Neural progenitor cell (in vitro differentiated cells): ENCODE data around the gene HOMER2. TPM values are rescaled to one million over a fixed set of nuclear protein-coding genes. Genes with fewer than 3 reads are reported as not detected.

Experiments used
- DNase-seq: peaks from one replicate; pipeline ENCODE4 v3.0.0-alpha.2; 2016; ENCODE audit warnings: low spot score
- H2AFZ ChIP-seq: fragments of 200-600 bp; sonication (generic); replicated peaks from 2 replicates; pipeline ENCODE4 v1.6.1; 2016; ENCODE audit warnings: antibody characterized with exemption
- H3F3A ChIP-seq: fragments of 200-600 bp; sonication (generic); 2 replicates; pipeline ENCODE4 v1.6.1; 2016; ENCODE audit warnings: antibody characterized with exemption, low read depth
- H3K27ac ChIP-seq: fragments of 200-600 bp; sonication (generic); 2 replicates; pipeline ENCODE4 v1.5.1; 2016; ENCODE audit warnings: mild to moderate bottlenecking
- H3K27me3 ChIP-seq: fragments of 200-600 bp; sonication (generic); 2 replicates; pipeline ENCODE4 v1.6.1; 2016; ENCODE audit warnings: mild to moderate bottlenecking, moderate library complexity
- H3K36me3 ChIP-seq: fragments of 200-600 bp; sonication (generic); 2 replicates; pipeline ENCODE4 v1.5.1; 2016
- H3K4me1 ChIP-seq: fragments of 200-600 bp; sonication (generic); 2 replicates; pipeline ENCODE4 v1.6.1; 2016; ENCODE audit warnings: mixed run types
- H3K4me2 ChIP-seq: fragments of 200-600 bp; sonication (generic); 2 replicates; pipeline ENCODE4 v1.6.1; 2016
- H3K4me3 ChIP-seq: fragments of 200-600 bp; sonication (generic); 2 replicates; pipeline ENCODE4 v1.5.1; 2016
- H3K79me2 ChIP-seq: fragments of 200-600 bp; sonication (generic); 2 replicates; pipeline ENCODE4 v1.6.1; 2016; ENCODE audit warnings: low read depth
- H3K9ac ChIP-seq: fragments of 200-600 bp; sonication (generic); 2 replicates; pipeline ENCODE4 v1.6.1; 2016
- H3K9me3 ChIP-seq: fragments of 200-600 bp; sonication (generic); 2 replicates; pipeline ENCODE4 v1.5.1; 2016; ENCODE audit warnings: low read depth
- H4K20me1 ChIP-seq: fragments of 200-600 bp; sonication (generic); 2 replicates; pipeline ENCODE4 v1.6.1; 2016; ENCODE audit warnings: low read depth
- H3K27ac Mint-ChIP-seq: 3 replicates; pipeline ENCODE4 v1.8.0; 2021; ENCODE audit warnings: mixed read lengths
- H3K27me3 Mint-ChIP-seq: 2 replicates; pipeline ENCODE4 v1.8.0; 2022; ENCODE audit warnings: low read depth, mild to moderate bottlenecking, inconsistent platforms, moderate library complexity, mixed read lengths; ENCODE audit not compliant: insufficient read depth
- H3K36me3 Mint-ChIP-seq: 3 replicates; pipeline ENCODE4 v1.8.0; 2021; ENCODE audit warnings: mixed read lengths
- H3K4me1 Mint-ChIP-seq: 3 replicates; pipeline ENCODE4 v1.8.0; 2021; ENCODE audit warnings: mixed read lengths
- H3K4me3 Mint-ChIP-seq: 3 replicates; pipeline ENCODE4 v1.8.0; 2021; ENCODE audit warnings: mild to moderate bottlenecking, moderate library complexity, mixed read lengths
- H3K9me3 Mint-ChIP-seq: 3 replicates; pipeline ENCODE4 v1.8.0; 2020; ENCODE audit warnings: mixed read lengths
- EZH2 ChIP-seq: fragments of 200-600 bp; sonication (generic); IDR thresholded peaks from 2 replicates; pipeline ENCODE4 v1.6.1; 2017; ENCODE audit warnings: antibody characterized with exemption, mild to moderate bottlenecking, moderate library complexity
- EZH2phosphoT487 ChIP-seq: fragments of 200-600 bp; sonication (generic); IDR thresholded peaks from 2 replicates; pipeline ENCODE4 v1.6.1; 2017; ENCODE audit warnings: antibody characterized with exemption
- total RNA-seq: library from RNA; depleted of rRNA; stranded (reverse); fragments of >200 nt; gene quantifications from 2 replicates; pipeline ENCODE4 v1.2.3, GENCODE V29; 2015; ENCODE audit warnings: low replicate concordance
- TF ChIP-seq, protein P1 (sequence below): fragments of 200-600 bp; sonication (generic); IDR thresholded peaks from 2 replicates; pipeline ENCODE4 v1.5.1; 2017; ENCODE audit warnings: antibody characterized with exemption, mild to moderate bottlenecking

The HOMER2 gene
- total RNA-seq, 1 donor from 2014 or later: 259 TPM

DNA sequence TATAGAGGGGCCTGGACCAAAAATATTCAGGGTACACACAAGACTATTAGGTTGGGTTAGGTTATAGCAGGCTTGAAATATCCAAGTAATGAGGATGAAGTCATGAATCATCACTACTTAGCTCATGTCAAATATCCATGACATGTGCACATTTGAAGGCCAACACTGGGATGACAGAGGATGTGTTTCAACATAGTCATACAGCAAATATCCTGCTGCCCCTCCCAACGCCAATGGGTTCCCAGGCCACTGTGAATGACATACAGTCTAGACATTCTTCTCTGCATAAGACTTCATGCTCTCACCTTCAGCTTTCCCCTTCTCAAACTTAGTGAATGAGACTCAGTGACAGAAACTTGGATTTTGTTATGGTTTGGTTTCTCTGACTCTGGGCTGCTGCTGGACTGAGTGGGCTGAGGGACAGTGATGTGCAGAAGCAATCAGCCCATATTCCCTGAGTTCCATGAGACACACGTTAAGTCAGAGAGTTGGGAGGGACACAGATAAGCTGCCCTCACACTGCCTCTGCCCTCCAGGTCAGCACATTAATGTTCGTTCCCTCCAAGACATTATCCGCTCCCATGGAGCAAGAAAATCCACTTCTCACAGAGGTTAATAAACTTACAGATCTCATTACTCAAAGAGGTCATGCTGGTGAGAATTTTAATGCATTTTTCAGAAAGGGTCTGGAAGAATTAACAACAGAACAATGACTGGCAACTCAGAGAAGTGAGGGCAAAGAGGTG lies 15.4 kb downstream of the HOMER2 start:
- TF ChIP-seq, protein P1, sequence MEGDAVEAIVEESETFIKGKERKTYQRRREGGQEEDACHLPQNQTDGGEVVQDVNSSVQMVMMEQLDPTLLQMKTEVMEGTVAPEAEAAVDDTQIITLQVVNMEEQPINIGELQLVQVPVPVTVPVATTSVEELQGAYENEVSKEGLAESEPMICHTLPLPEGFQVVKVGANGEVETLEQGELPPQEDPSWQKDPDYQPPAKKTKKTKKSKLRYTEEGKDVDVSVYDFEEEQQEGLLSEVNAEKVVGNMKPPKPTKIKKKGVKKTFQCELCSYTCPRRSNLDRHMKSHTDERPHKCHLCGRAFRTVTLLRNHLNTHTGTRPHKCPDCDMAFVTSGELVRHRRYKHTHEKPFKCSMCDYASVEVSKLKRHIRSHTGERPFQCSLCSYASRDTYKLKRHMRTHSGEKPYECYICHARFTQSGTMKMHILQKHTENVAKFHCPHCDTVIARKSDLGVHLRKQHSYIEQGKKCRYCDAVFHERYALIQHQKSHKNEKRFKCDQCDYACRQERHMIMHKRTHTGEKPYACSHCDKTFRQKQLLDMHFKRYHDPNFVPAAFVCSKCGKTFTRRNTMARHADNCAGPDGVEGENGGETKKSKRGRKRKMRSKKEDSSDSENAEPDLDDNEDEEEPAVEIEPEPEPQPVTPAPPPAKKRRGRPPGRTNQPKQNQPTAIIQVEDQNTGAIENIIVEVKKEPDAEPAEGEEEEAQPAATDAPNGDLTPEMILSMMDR: no peak
- TF ChIP-seq EZH2 (no peak), EZH2phosphoT487 (no peak)
- H3K4me3 Mint-ChIP-seq: no peak overlapping the region
- Histone ChIP-seq H3K9ac (no peak overlapping the region), H3K36me3 (no peaks in the 10 kb centered on the region), H3K27me3 (no peaks in the 10 kb centered on the region), H3K9me3 (no peaks in the 10 kb centered on the region), H3K4me3 (no peak overlapping the region), H3K27ac (no peak overlapping the region), H4K20me1 (no peaks in the 10 kb centered on the region), H3K4me1 (no peaks in the 10 kb centered on the region), H2AFZ (no peak overlapping the region), H3F3A (no peaks in the 10 kb centered on the region), H3K79me2 (no peaks in the 10 kb centered on the region), H3K4me2 (no peak overlapping the region)
- H3K27ac Mint-ChIP-seq: no peak overlapping the region
- DNase-seq: no peak
- no peaks in the 10 kb centered on the region for H3K9me3 Mint-ChIP-seq
- no peaks in the 10 kb centered on the region for H3K36me3 Mint-ChIP-seq
- H3K4me1 Mint-ChIP-seq: peaks cover 28% of the 10 kb centered on the region
- peaks cover 8% of the 10 kb centered on the region for H3K27me3 Mint-ChIP-seq

DNA sequence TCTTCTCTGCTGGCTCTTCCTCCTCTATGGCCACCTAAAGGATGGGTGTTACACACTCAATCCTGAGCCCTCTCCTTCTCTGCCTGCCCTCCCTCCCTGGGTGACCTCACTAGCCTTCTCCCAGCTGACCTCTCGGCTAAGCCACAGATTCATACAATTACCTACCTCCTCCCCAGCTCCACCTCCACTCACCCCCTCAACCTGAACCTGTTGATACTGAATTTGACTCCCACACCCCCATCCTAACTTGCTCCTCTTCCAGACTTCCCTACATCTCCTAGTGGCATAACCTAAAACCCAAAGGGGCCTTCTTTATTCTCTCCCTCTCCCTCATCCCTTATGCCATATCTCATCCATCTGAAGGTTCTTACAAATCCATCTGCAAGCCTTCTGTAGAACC lies 17.1 kb downstream of the HOMER2 start:
- Histone ChIP-seq H3K27ac (no peak overlapping the region), H3K9me3 (no peaks in the 10 kb centered on the region), H3K79me2 (no peaks in the 10 kb centered on the region), H4K20me1 (no peaks in the 10 kb centered on the region), H3K36me3 (no peaks in the 10 kb centered on the region), H3K4me3 (no peak overlapping the region), H3K4me1 (no peaks in the 10 kb centered on the region), H3K9ac (no peak overlapping the region), H3K4me2 (no peak overlapping the region), H3F3A (no peaks in the 10 kb centered on the region), H3K27me3 (no peaks in the 10 kb centered on the region), H2AFZ (no peak overlapping the region)
- no peak overlapping the region for H3K27ac Mint-ChIP-seq
- H3K4me1 Mint-ChIP-seq: peaks cover 28% of the 10 kb centered on the region
- TF ChIP-seq, protein P1: no peak
- TF ChIP-seq EZH2phosphoT487 (no peak), EZH2 (no peak)
- H3K27me3 Mint-ChIP-seq: peaks cover 7% of the 10 kb centered on the region
- no peak overlapping the region for H3K4me3 Mint-ChIP-seq
- H3K36me3 Mint-ChIP-seq: no peaks in the 10 kb centered on the region
- DNase-seq: no peak
- H3K9me3 Mint-ChIP-seq: no peaks in the 10 kb centered on the region

DNA sequence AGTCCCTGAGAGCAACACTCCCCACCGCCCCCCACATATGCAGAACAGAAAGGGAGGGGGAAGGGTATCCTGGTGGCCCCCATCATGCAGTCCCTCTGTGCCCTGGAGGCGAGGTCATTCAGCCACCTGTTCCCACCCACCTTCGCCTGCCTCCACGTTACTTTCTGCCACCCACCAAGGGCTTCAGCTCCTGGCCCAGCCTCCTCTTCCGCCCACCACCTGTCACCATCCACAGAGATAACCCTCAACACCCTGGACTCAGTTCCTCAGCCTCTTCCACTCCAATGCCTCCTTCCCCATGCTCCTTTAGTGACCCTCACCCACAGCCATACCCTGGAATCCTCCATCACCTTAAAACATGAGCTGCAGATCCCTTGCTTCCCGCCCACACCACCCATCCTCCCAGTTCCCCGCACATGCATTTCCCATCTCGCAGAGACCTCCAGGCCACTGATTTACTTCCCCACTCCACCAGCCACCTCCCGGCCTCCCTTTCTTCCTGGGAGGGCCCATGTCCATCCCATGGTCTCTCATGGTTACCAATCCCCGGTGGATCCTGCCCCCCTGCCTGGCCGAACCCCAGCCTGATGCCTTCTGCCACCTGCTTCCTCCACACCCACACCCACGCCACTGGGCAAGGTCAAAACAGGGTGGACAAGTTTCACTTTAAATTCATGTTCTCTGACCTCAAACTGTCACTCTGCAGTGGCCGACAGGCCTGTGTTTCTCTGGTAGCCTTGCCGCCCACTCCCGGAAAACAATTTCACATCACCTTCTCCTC lies 18.2 kb downstream of the HOMER2 start:
- Histone ChIP-seq H2AFZ (no peak overlapping the region), H3K9me3 (no peaks in the 10 kb centered on the region), H3K27ac (no peak overlapping the region), H3K4me1 (no peaks in the 10 kb centered on the region), H3K9ac (no peak overlapping the region), H3K27me3 (no peaks in the 10 kb centered on the region), H3K79me2 (no peaks in the 10 kb centered on the region), H3K36me3 (no peaks in the 10 kb centered on the region), H3K4me2 (no peak overlapping the region), H3K4me3 (no peak overlapping the region), H3F3A (no peaks in the 10 kb centered on the region), H4K20me1 (no peaks in the 10 kb centered on the region)
- peaks cover 5% of the 10 kb centered on the region for H3K27me3 Mint-ChIP-seq
- H3K4me3 Mint-ChIP-seq: no peak overlapping the region
- H3K4me1 Mint-ChIP-seq: peaks cover 28% of the 10 kb centered on the region
- no peaks in the 10 kb centered on the region for H3K9me3 Mint-ChIP-seq
- H3K27ac Mint-ChIP-seq: peak overlapping the region; percentile 31
- TF ChIP-seq, protein P1: no peak
- TF ChIP-seq EZH2phosphoT487 (no peak), EZH2 (no peak)
- no peak for DNase-seq
- H3K36me3 Mint-ChIP-seq: no peaks in the 10 kb centered on the region
